ENCODE data around the gene HAUS3. TPM values are rescaled to one million over a fixed set of nuclear protein-coding genes. Genes with fewer than 3 reads are reported as not detected.

Gene HAUS3
- total RNA-seq, 4 donors from 2014 or later, result 4.8 to 12.1 (median 9.5) TPM

GRCh38 chr4:2268357-2269205 lies 26.7 kb upstream of the HAUS3 start:
- Histone ChIP-seq H3K36me3 (no peaks in the 10 kb centered on the region), H3K4me1 (peaks cover 44 to 62% of the 10 kb centered on the region in 2 donors), H3K27me3 (no peaks in the 10 kb centered on the region), H3K9me3 (no peaks in the 10 kb centered on the region), H3K4me3 (peak overlapping the region in 1 of 4 donors; percentile 21), H3K27ac (peak overlapping the region; percentile 78 to 86 (median 81))
- TF ChIP-seq CTCF (IDR thresholded peaks at IDR 0.05 in 4 of 5, conservative IDR thresholded peaks at IDR 0.05 in 1 of 5) (no peak), POLR2A (IDR thresholded peaks at IDR 0.05) (no peak)
- DNase-seq (no peak), ATAC-seq (no peak)
- intact Hi-C loops (cut with DNase I; ENCODE audit: low total_unique reads), result loop anchor here (10.0 kb wide), 1 partner anchor 486 kb away; the partner anchor contains the start of gene TNIP2
- in situ Hi-C loops (cut with MboI; ENCODE audit: low sequenced_read_pairs in 4 of 4), result no loop called here

GRCh38 chr4:2267841-2268240 lies 25.9 kb upstream of the HAUS3 start:
- in situ Hi-C loops (cut with MboI; ENCODE audit: low sequenced_read_pairs in 4 of 4), result no loop called here
- Histone ChIP-seq H3K4me3 (no peak overlapping the region), H3K27me3 (no peaks in the 10 kb centered on the region), H3K36me3 (no peaks in the 10 kb centered on the region), H3K27ac (peak overlapping the region in 2 of 4 donors; percentile 78 to 86), H3K4me1 (peaks cover 51 to 69% of the 10 kb centered on the region in 2 donors), H3K9me3 (no peaks in the 10 kb centered on the region)
- intact Hi-C loops (cut with DNase I; ENCODE audit: low total_unique reads), result loop anchor here (10.0 kb wide), 1 partner anchor 487 kb away; the partner anchor contains the start of gene TNIP2
- DNase-seq (no peak), ATAC-seq (no peak)
- TF ChIP-seq POLR2A (IDR thresholded peaks at IDR 0.05) (no peak), CTCF (IDR thresholded peaks at IDR 0.05 in 4 of 5, conservative IDR thresholded peaks at IDR 0.05 in 1 of 5) (no peak)

GRCh38 chr4:2267320-2267811 lies 25.4 kb upstream of the HAUS3 start:
- no peaks in the 10 kb centered on the region for H3K27me3 ChIP-seq
- peaks cover 53 to 72% of the 10 kb centered on the region in 2 donors for H3K4me1 ChIP-seq
- no peaks in the 10 kb centered on the region for H3K9me3 ChIP-seq
- H3K27ac ChIP-seq, result peak overlapping the region in 2 of 4 donors; percentile 78 to 86
- in situ Hi-C loops (cut with MboI; ENCODE audit: low sequenced_read_pairs in 4 of 4), result no loop called here
- intact Hi-C loops (cut with DNase I; ENCODE audit: low total_unique reads), result loop anchor here (10.0 kb wide), 1 partner anchor 487 kb away; the partner anchor contains the start of gene TNIP2
- ATAC-seq (no peak), DNase-seq (no peak)
- TF ChIP-seq POLR2A (IDR thresholded peaks at IDR 0.05), result no peak
- no peaks in the 10 kb centered on the region for H3K36me3 ChIP-seq
- no peak overlapping the region for H3K4me3 ChIP-seq

GRCh38 chr4:2266821-2267220 lies 24.9 kb upstream of the HAUS3 start:
- DNase-seq, result no peak
- intact Hi-C loops (cut with DNase I; ENCODE audit: low total_unique reads) (loop anchor here (1.0 to 10.0 kb wide), 2 partner anchors 270 to 488 kb away; partner anchors contain the start of gene TNIP2), in situ Hi-C loops (cut with MboI; ENCODE audit: low sequenced_read_pairs in 4 of 4) (no loop called here)
- ATAC-seq, result no peak
- H3K27ac ChIP-seq, result peak overlapping the region in 2 of 4 donors; percentile 63 to 72
- no peaks in the 10 kb centered on the region for H3K36me3 ChIP-seq
- no peaks in the 10 kb centered on the region for H3K27me3 ChIP-seq
- no peak for TF ChIP-seq CTCF (IDR thresholded peaks at IDR 0.05 in 4 of 5, conservative IDR thresholded peaks at IDR 0.05 in 1 of 5)
- peaks cover 53 to 68% of the 10 kb centered on the region in 2 donors for H3K4me1 ChIP-seq
- no peaks in the 10 kb centered on the region for H3K9me3 ChIP-seq
- H3K4me3 ChIP-seq, result no peak overlapping the region

GRCh38 chr4:2266181-2266580 lies 24.3 kb upstream of the HAUS3 start:
- Histone ChIP-seq H3K27ac (peak overlapping the region; percentile 63 to 75 (median 73)), H3K4me1 (peaks cover 50 to 64% of the 10 kb centered on the region in 2 donors), H3K27me3 (no peaks in the 10 kb centered on the region), H3K9me3 (no peaks in the 10 kb centered on the region), H3K4me3 (no peak overlapping the region), H3K36me3 (no peaks in the 10 kb centered on the region)
- in situ Hi-C loops (cut with MboI; ENCODE audit: low sequenced_read_pairs in 4 of 4), result no loop called here
- peak; percentile 48 to 75 for DNase-seq
- intact Hi-C loops (cut with DNase I; ENCODE audit: low total_unique reads), result loop anchor here (1.0 to 10.0 kb wide), 2 partner anchors 271 to 489 kb away; partner anchors contain the start of gene TNIP2
- TF ChIP-seq CTCF (IDR thresholded peaks at IDR 0.05 in 4 of 5, conservative IDR thresholded peaks at IDR 0.05 in 1 of 5) (no peak), POLR2A (IDR thresholded peaks at IDR 0.05) (no peak)
- peak in 1 of 2 donors; percentile 15 for ATAC-seq
